Keratinocyte (primary cell): Measurements from ENCODE around the gene LGSN. TPM values are rescaled to one million over a fixed set of nuclear protein-coding genes. Genes with fewer than 3 reads are reported as not detected.

Experiments used
- DNase-seq: peaks from one replicate; pipeline ENCODE4 v3.0.0-alpha.2; 2011; ENCODE audit warnings: low read depth, missing footprints, low spot score
- FAIRE-seq: peaks from 2 replicates; lab custom pipeline; 2011; peaks lifted over from hg19 to GRCh38; lab: Jason Lieb, UNC
- H2AFZ ChIP-seq: 2 replicates; pipeline ENCODE4 v1.6.0; 2012; ENCODE audit warnings: low read length, control low read depth, inconsistent platforms; ENCODE audit not compliant: control insufficient read depth
- H3K27ac ChIP-seq: 2 replicates; pipeline ENCODE4 v1.5.1; 2011; ENCODE audit warnings: low read length; ENCODE audit not compliant: control insufficient read depth, insufficient read depth
- H3K27me3 ChIP-seq: 3 replicates; pipeline ENCODE4 v1.6.0; 2011; ENCODE audit warnings: low read length; ENCODE audit not compliant: control insufficient read depth, insufficient read depth; ENCODE audit errors: extremely low read depth
- H3K36me3 ChIP-seq, 2 experiments: 2 replicates in 1 of 2; 3 replicates in 1 of 2; pipeline ENCODE4 v1.5.1; 2011; ENCODE audit warnings: low read length in 2 of 2, mild to moderate bottlenecking in 1 of 2; ENCODE audit not compliant: control insufficient read depth in 2 of 2, insufficient read depth in 2 of 2; ENCODE audit errors: extremely low read depth in 1 of 2
- H3K4me1 ChIP-seq: 3 replicates; pipeline ENCODE4 v1.5.1; 2011; ENCODE audit warnings: low read length; ENCODE audit not compliant: control insufficient read depth, insufficient read depth; ENCODE audit errors: extremely low read depth
- H3K4me2 ChIP-seq: 3 replicates; pipeline ENCODE4 v1.6.0; 2011; ENCODE audit warnings: low read depth, low read length; ENCODE audit not compliant: control insufficient read depth, insufficient read depth; ENCODE audit errors: extremely low read depth
- H3K4me3 ChIP-seq, 3 experiments: fragments of 200-600 bp in 1 of 3; sonication (generic) in 1 of 3; 2 replicates in 2 of 3; 3 replicates in 1 of 3; pipeline ENCODE4 v1.5.1; 2011 to 2016; ENCODE audit warnings: low read length in 3 of 3, mild to moderate bottlenecking in 3 of 3, control low read depth in 2 of 3, inconsistent platforms in 1 of 3, low read depth in 1 of 3, mixed read lengths in 1 of 3, mixed run types in 1 of 3, moderate library complexity in 1 of 3; ENCODE audit not compliant: control insufficient read depth in 2 of 3, insufficient read depth in 2 of 3; ENCODE audit errors: extremely low read depth in 1 of 3
- H3K79me2 ChIP-seq: 2 replicates; pipeline ENCODE4 v1.6.0; 2012; ENCODE audit warnings: low read length; ENCODE audit not compliant: control insufficient read depth, insufficient read depth
- H3K9ac ChIP-seq: 3 replicates; pipeline ENCODE4 v1.6.0; 2011; ENCODE audit warnings: low read length; ENCODE audit not compliant: control insufficient read depth, insufficient read depth; ENCODE audit errors: extremely low read depth
- H3K9me1 ChIP-seq: 3 replicates; pipeline ENCODE4 v1.6.0; 2011; ENCODE audit warnings: low read length; ENCODE audit not compliant: control insufficient read depth, insufficient read depth; ENCODE audit errors: extremely low read depth
- H3K9me3 ChIP-seq: 2 replicates; pipeline ENCODE4 v1.5.1; 2012; ENCODE audit warnings: low read depth, low read length; ENCODE audit not compliant: control insufficient read depth
- H4K20me1 ChIP-seq: 3 replicates; pipeline ENCODE4 v1.6.0; 2011; ENCODE audit warnings: low read length; ENCODE audit not compliant: control insufficient read depth, insufficient read depth; ENCODE audit errors: extremely low read depth
- CTCF ChIP-seq, 3 experiments: IDR thresholded peaks in 1 of 3; conservative IDR thresholded peaks in 1 of 3; optimal IDR thresholded peaks in 1 of 3; 2 replicates in 2 of 3; 3 replicates in 1 of 3; pipeline versions ENCODE3 to v1.5.1; 2011; ENCODE audit warnings: low read length in 3 of 3, mild to moderate bottlenecking in 3 of 3, moderate library complexity in 2 of 3, control low read depth in 1 of 3, inconsistent platforms in 1 of 3; ENCODE audit not compliant: insufficient read depth in 2 of 3; ENCODE audit errors: extremely low read depth in 1 of 3
- EZH2 ChIP-seq: IDR thresholded peaks from one replicate; pipeline ENCODE4 v1.6.1; 2012; ENCODE audit warnings: inconsistent platforms, mild to moderate bottlenecking, low read length, moderate library complexity
- dilution Hi-C: fragments of 300-500 bp; cut with MboI; formaldehyde crosslinking; loops from one replicate; pipeline ENCODE4 v1.7.0; 2020; ENCODE audit warnings: low sequenced_read_pairs; ENCODE audit not compliant: extremely low pct_ligation_motif_present
- polyA plus RNA-seq, 5 experiments: library from polyadenylated mRNA; depleted of rRNA in 3 of 5; stranded (reverse) in 3 of 5; stranded (forward) in 1 of 5; unstranded in 1 of 5; fragments of >200 nt; gene quantifications; 1 replicate in 1 of 5; 2 replicates in 3 of 5; 3 replicates in 1 of 5; pipeline versions ENCODE4 v1.2.1 to v1.2.3, GENCODE V29; 2011 to 2012; ENCODE audit warnings: missing spikeins in 2 of 5, low read depth in 1 of 5, low replicate concordance in 1 of 5

The LGSN gene
- polyA plus RNA-seq, 1 donor (not counting 4 experiments of a cell fraction or from before 2014, with no cell fraction given): not detected

GRCh38 chr6:63322981-63323380, 3.2 kb upstream of the LGSN start:
- no peak overlapping the region for H3K27ac ChIP-seq
- H3K27me3 ChIP-seq: no peaks in the 10 kb centered on the region
- H2AFZ ChIP-seq: no peak overlapping the region
- no peaks in the 10 kb centered on the region for H3K36me3 ChIP-seq
- no peaks in the 10 kb centered on the region for H3K79me2 ChIP-seq
- TF ChIP-seq CTCF (optimal IDR thresholded peaks at IDR 0.05 in 1 of 3, IDR thresholded peaks at IDR 0.05 in 1 of 3, conservative IDR thresholded peaks at IDR 0.05 in 1 of 3; ENCODE audit: extremely low read depth in 1 of 3, insufficient read depth in 2 of 3, low read length in 3 of 3) (no peak), EZH2 (no peak)
- no peak overlapping the region for H3K9ac ChIP-seq
- H3K4me2 ChIP-seq: no peak overlapping the region
- DNase-seq: no peak
- H3K4me1 ChIP-seq: no peaks in the 10 kb centered on the region
- no peaks in the 10 kb centered on the region for H3K9me3 ChIP-seq
- dilution Hi-C loops: no loop called here
- no peaks in the 10 kb centered on the region for H4K20me1 ChIP-seq
- no peak for FAIRE-seq
- no peaks in the 10 kb centered on the region for H3K9me1 ChIP-seq
- no peak overlapping the region for H3K4me3 ChIP-seq

- no peak for DNase-seq
- Histone ChIP-seq H3K36me3 (no peaks in the 10 kb centered on the region), H3K27me3 (no peaks in the 10 kb centered on the region), H3K4me2 (no peak overlapping the region), H3K4me1 (no peaks in the 10 kb centered on the region), H3K9me3 (no peaks in the 10 kb centered on the region), H3K79me2 (no peaks in the 10 kb centered on the region), H3K4me3 (no peak overlapping the region), H3K9me1 (no peaks in the 10 kb centered on the region), H4K20me1 (no peaks in the 10 kb centered on the region), H2AFZ (no peak overlapping the region), H3K9ac (no peak overlapping the region), H3K27ac (no peak overlapping the region)
- TF ChIP-seq EZH2 (no peak), CTCF (optimal IDR thresholded peaks at IDR 0.05 in 1 of 3, IDR thresholded peaks at IDR 0.05 in 1 of 3, conservative IDR thresholded peaks at IDR 0.05 in 1 of 3; ENCODE audit: extremely low read depth in 1 of 3, insufficient read depth in 2 of 3, low read length in 3 of 3) (no peak)
- dilution Hi-C loops: no loop called here
- no peak for FAIRE-seq
Observed at GRCh38 chr6:63321821-63322220, 2.0 kb upstream of the LGSN start.
